Mesothelial cell of epicardium (in vitro differentiated cells): Measurements from ENCODE around the gene PCDHA1. TPM values are rescaled to one million over a fixed set of nuclear protein-coding genes. Genes with fewer than 3 reads are reported as not detected.
A peak's percentile ranks its signal among the peaks of the same experiment; 100 is the strongest.

Experiments used
- DNase-seq, 2 experiments: peaks; one replicate each; pipeline ENCODE4 v3.0.0; 2021; ENCODE audit warnings: low spot score in 2 of 2; ENCODE audit not compliant: unreplicated experiment in 2 of 2
- H3K27ac Mint-ChIP-seq: 2 replicates; pipeline ENCODE4 v1.8.0; 2021; ENCODE audit warnings: mixed read lengths
- H3K27me3 Mint-ChIP-seq: 2 replicates; pipeline ENCODE4 v1.8.0; 2021; ENCODE audit warnings: low read depth, mixed read lengths
- H3K36me3 Mint-ChIP-seq: 2 replicates; pipeline ENCODE4 v1.8.0; 2021; ENCODE audit warnings: mixed read lengths
- H3K4me1 Mint-ChIP-seq: 2 replicates; pipeline ENCODE4 v1.8.0; 2021; ENCODE audit warnings: mixed read lengths
- H3K4me3 Mint-ChIP-seq: 2 replicates; pipeline ENCODE4 v1.8.0; 2021; ENCODE audit warnings: mild to moderate bottlenecking, moderate library complexity, mixed read lengths
- H3K9me3 Mint-ChIP-seq: 2 replicates; pipeline ENCODE4 v1.8.0; 2021; ENCODE audit warnings: mixed read lengths
- CTCF ChIP-seq: fragments of 200-600 bp; sonication (generic); IDR thresholded peaks from one replicate; pipeline ENCODE4 v1.5.0; 2021; ENCODE audit warnings: antibody characterized with exemption; ENCODE audit not compliant: unreplicated experiment
- total RNA-seq: library from RNA; stranded (reverse); gene quantifications from 3 replicates; pipeline ENCODE4 v1.2.1, GENCODE V29; 2021

PCDHA1 gene
- total RNA-seq, 1 donor from 2014 or later = not detected

- no peak for TF ChIP-seq CTCF
- no peak for DNase-seq
- peaks cover 5% of the 10 kb centered on the region for H3K4me1 Mint-ChIP-seq
- H3K27me3 Mint-ChIP-seq = no peaks in the 10 kb centered on the region
- no peak overlapping the region for H3K27ac Mint-ChIP-seq
- peaks cover 34% of the 10 kb centered on the region for H3K9me3 Mint-ChIP-seq
- H3K4me3 Mint-ChIP-seq = no peak overlapping the region
- H3K36me3 Mint-ChIP-seq = peaks cover 33% of the 10 kb centered on the region
These were observed 160.6 kb downstream of the PCDHA1 start for GRCh38 chr5:140946578-140946977.

GRCh38 chr5:140951636-140952035 is 165.7 kb downstream of the PCDHA1 start:
- Mint-ChIP-seq H3K27me3 (no peaks in the 10 kb centered on the region), H3K27ac (no peak overlapping the region), H3K4me3 (no peak overlapping the region), H3K36me3 (peaks cover 37% of the 10 kb centered on the region), H3K9me3 (peaks cover 33% of the 10 kb centered on the region), H3K4me1 (peaks cover 5% of the 10 kb centered on the region)
- DNase-seq = no peak
- no peak for TF ChIP-seq CTCF

GRCh38 chr5:140953234-140953633 is 167.3 kb downstream of the PCDHA1 start:
- Mint-ChIP-seq H3K4me1 (peaks cover 8% of the 10 kb centered on the region), H3K36me3 (peaks cover 37% of the 10 kb centered on the region), H3K27me3 (no peaks in the 10 kb centered on the region), H3K27ac (no peak overlapping the region), H3K9me3 (peaks cover 31% of the 10 kb centered on the region), H3K4me3 (no peak overlapping the region)
- TF ChIP-seq CTCF = no peak
- no peak for DNase-seq

GRCh38 chr5:140962190-140962589 is 176.2 kb downstream of the PCDHA1 start:
- no peak for DNase-seq
- Mint-ChIP-seq H3K4me3 (no peak overlapping the region), H3K27ac (no peak overlapping the region), H3K36me3 (no peaks in the 10 kb centered on the region), H3K27me3 (no peaks in the 10 kb centered on the region), H3K9me3 (no peaks in the 10 kb centered on the region), H3K4me1 (peaks cover 32% of the 10 kb centered on the region)
- TF ChIP-seq CTCF = no peak

GRCh38 chr5:140964356-140964755 is 178.4 kb downstream of the PCDHA1 start:
- no peak for DNase-seq
- Mint-ChIP-seq H3K36me3 (peaks cover 4% of the 10 kb centered on the region), H3K27ac (peak overlapping the region; percentile 67), H3K9me3 (no peaks in the 10 kb centered on the region), H3K4me3 (no peak overlapping the region), H3K27me3 (no peaks in the 10 kb centered on the region), H3K4me1 (peaks cover 30% of the 10 kb centered on the region)
- no peak for TF ChIP-seq CTCF

- no peaks in the 10 kb centered on the region for H3K9me3 Mint-ChIP-seq
- H3K4me3 Mint-ChIP-seq = peak overlapping the region; percentile 91
- DNase-seq = no peak
- H3K27me3 Mint-ChIP-seq = no peaks in the 10 kb centered on the region
- H3K27ac Mint-ChIP-seq = peak overlapping the region; percentile 96
- H3K36me3 Mint-ChIP-seq = peaks cover 4% of the 10 kb centered on the region
- no peak for TF ChIP-seq CTCF
- peaks cover 43% of the 10 kb centered on the region for H3K4me1 Mint-ChIP-seq
These were observed 180.0 kb downstream of the PCDHA1 start for GRCh38 chr5:140965905-140966292.
